WERI-Rb-1 (cell line): ENCODE data around the gene SAG.
"Not testable (repeated sequence)": the region's sequence is repeated elsewhere in the genome, so short reads cannot be mapped to it uniquely, and the experiment has no call there.

Experiments
- DNase-seq: peaks from one replicate; pipeline ENCODE4 v3.0.0-alpha.2; 2020
- H3K27ac ChIP-seq: fragments of 250-450 bp; sonication (Bioruptor Pico); 2 replicates; pipeline ENCODE4 v1.5.1; 2020; ENCODE audit warnings: mild to moderate bottlenecking, moderate library complexity
- H3K27me3 ChIP-seq: fragments of 250-450 bp; sonication (Bioruptor Pico); 2 replicates; pipeline ENCODE4 v1.5.1; 2021; ENCODE audit warnings: mild to moderate bottlenecking, low read depth, moderate library complexity; ENCODE audit not compliant: insufficient read depth, severe bottlenecking
- H3K36me3 ChIP-seq: fragments of 250-450 bp; sonication (Bioruptor Pico); 2 replicates; pipeline ENCODE4 v1.5.1; 2020; ENCODE audit warnings: mild to moderate bottlenecking, moderate library complexity
- H3K4me3 ChIP-seq: 2 replicates; pipeline ENCODE4 v1.5.1; 2011; ENCODE audit warnings: low read depth, mild to moderate bottlenecking, control low read depth, low read length
- H3K9me3 ChIP-seq: fragments of 250-450 bp; sonication (Bioruptor Pico); 2 replicates; pipeline ENCODE4 v1.5.1; 2021; ENCODE audit warnings: mild to moderate bottlenecking, moderate library complexity; ENCODE audit not compliant: severe bottlenecking
- TF ChIP-seq, protein P1 (sequence below): IDR thresholded peaks from 2 replicates; pipeline ENCODE4 v1.5.1; 2011; ENCODE audit warnings: low read depth, mild to moderate bottlenecking, control low read depth, inconsistent platforms, low read length

Gene SAG

DNA sequence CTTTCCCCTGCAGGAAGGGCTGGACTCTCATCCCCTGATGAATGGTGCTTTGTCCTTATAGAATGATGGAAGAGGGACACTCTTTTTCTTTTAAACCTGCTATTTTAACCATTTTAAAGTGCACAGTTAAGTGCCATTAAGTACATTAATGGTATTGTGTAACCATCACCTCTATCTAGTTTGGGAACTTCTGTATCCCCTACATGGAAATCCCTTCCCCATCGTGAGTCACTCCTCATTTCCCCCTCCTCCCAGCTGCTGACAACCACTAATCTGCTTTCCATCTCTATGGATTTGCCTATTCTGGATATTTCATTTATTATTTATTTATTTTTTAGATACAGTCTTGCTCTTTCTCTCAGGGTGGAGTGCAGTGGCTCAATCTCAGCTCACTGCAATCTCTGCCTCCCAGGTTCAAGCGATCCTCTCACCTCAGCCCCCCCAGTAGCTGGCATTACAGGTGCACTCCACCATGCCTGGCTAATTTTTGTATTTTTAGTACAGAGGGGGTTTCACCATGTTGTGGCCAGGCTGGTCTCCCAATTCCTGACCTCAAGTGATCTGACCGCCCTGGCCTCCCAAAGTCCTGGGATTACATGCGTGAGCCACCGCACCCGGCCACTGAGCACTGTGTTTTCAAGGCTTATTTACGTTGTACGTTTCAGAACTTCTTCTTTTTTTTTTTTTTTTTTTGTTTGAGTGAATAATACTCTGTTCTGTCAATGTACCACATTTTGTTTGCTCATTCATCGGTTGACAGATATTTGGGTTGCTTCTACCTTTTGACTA is 62.5 kb downstream of the SAG start:
- TF ChIP-seq, protein P1, sequence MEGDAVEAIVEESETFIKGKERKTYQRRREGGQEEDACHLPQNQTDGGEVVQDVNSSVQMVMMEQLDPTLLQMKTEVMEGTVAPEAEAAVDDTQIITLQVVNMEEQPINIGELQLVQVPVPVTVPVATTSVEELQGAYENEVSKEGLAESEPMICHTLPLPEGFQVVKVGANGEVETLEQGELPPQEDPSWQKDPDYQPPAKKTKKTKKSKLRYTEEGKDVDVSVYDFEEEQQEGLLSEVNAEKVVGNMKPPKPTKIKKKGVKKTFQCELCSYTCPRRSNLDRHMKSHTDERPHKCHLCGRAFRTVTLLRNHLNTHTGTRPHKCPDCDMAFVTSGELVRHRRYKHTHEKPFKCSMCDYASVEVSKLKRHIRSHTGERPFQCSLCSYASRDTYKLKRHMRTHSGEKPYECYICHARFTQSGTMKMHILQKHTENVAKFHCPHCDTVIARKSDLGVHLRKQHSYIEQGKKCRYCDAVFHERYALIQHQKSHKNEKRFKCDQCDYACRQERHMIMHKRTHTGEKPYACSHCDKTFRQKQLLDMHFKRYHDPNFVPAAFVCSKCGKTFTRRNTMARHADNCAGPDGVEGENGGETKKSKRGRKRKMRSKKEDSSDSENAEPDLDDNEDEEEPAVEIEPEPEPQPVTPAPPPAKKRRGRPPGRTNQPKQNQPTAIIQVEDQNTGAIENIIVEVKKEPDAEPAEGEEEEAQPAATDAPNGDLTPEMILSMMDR, result no peak
- Histone ChIP-seq H3K27me3 (no peaks in the 10 kb centered on the region), H3K4me3 (no peak overlapping the region), H3K27ac (no peak overlapping the region), H3K36me3 (no peaks in the 10 kb centered on the region), H3K9me3 (no peaks in the 10 kb centered on the region)
- no peak for DNase-seq

- no peaks in the 10 kb centered on the region for H3K27me3 ChIP-seq
- TF ChIP-seq, protein P1, result no peak
- no peak overlapping the region for H3K4me3 ChIP-seq
- DNase-seq, result no peak
- no peak overlapping the region for H3K27ac ChIP-seq
- no peaks in the 10 kb centered on the region for H3K9me3 ChIP-seq
- H3K36me3 ChIP-seq, result no peaks in the 10 kb centered on the region
Observed at GRCh38 chr2:233371641-233372040, 64.0 kb downstream of the SAG start.

DNA sequence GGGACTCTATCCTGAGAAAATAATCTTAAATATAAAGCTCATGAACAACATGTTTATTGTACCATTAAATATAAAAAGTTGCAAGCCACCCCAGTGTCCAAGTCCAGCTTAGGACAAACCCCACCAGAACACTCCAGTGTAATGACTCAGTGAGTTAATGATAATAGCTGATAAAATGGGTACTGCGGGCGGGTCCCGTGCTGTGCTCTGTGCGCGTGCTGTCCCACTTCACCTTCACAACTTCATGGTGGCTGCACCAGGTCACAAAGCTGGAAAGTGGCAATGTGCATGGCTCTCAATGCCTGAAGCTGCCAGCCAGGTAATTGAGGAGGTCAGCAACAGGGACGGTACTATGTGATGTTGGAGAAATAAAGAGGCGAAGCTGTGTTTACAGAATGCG is 65.2 kb downstream of the SAG start:
- no peak overlapping the region for H3K4me3 ChIP-seq
- no peak for DNase-seq
- no peak overlapping the region for H3K27ac ChIP-seq
- TF ChIP-seq, protein P1, result no peak
- H3K9me3 ChIP-seq, result no peaks in the 10 kb centered on the region
- H3K36me3 ChIP-seq, result no peaks in the 10 kb centered on the region
- H3K27me3 ChIP-seq, result no peaks in the 10 kb centered on the region

DNA sequence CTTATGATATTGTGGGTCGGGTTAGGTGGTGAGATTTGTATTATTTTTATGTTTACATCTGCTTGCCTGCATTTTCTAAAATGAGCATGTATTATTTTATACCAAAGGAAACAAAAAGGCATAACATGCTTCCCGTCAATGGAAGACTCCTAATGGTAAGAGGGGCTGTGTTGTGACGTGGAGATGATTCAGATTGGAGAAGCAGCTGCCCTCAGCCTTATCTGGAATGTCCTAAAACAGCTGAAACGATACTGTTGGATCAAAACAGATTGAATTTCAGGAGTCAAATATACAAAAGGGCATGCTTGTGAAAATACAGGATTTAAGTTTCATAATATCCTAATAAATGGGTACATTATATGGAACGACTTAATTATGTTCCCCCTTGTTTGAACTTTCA is 65.7 kb downstream of the SAG start:
- no peak for DNase-seq
- H3K27ac ChIP-seq, result no peak overlapping the region
- H3K4me3 ChIP-seq, result no peak overlapping the region
- H3K36me3 ChIP-seq, result no peaks in the 10 kb centered on the region
- TF ChIP-seq, protein P1, result no peak
- H3K27me3 ChIP-seq, result no peaks in the 10 kb centered on the region
- no peaks in the 10 kb centered on the region for H3K9me3 ChIP-seq

- not testable (repeated sequence) for H3K27ac ChIP-seq, DNase-seq, H3K9me3 ChIP-seq, H3K27me3 ChIP-seq, H3K4me3 ChIP-seq, H3K36me3 ChIP-seq
Observed at GRCh38 chr2:233374776-233375175, 67.2 kb downstream of the SAG start.

- Histone ChIP-seq H3K27ac (no peak overlapping the region), H3K4me3 (no peak overlapping the region), H3K9me3 (no peaks in the 10 kb centered on the region), H3K27me3 (no peaks in the 10 kb centered on the region), H3K36me3 (no peaks in the 10 kb centered on the region)
- TF ChIP-seq, protein P1, result no peak
- DNase-seq, result no peak
Observed at GRCh38 chr2:233375490-233376314, 68.1 kb downstream of the SAG start.
